Measurements from ENCODE around the gene ADAD1.
"Not testable (repeated sequence)": the region's sequence is repeated elsewhere in the genome, so short reads cannot be mapped to it uniquely, and the experiment has no call there.

The ADAD1 gene

GRCh38 chr4:122346036-122346435, 32.8 kb upstream of the ADAD1 start:
- H3K27ac ChIP-seq (ENCODE audit: poor library complexity, severe bottlenecking) = no peak overlapping the region
- no peaks in the 10 kb centered on the region for H3K27me3 ChIP-seq (ENCODE audit: insufficient read depth, poor library complexity, severe bottlenecking)
- DNase-seq (ENCODE audit: low spot score) (no peak), ATAC-seq (ENCODE audit: low read depth) (no peak)
- TF ChIP-seq CTCF (IDR thresholded peaks at IDR 0.05; ENCODE audit: poor library complexity, severe bottlenecking) = no peak
- H3K4me3 ChIP-seq (ENCODE audit: severe bottlenecking) = no peak overlapping the region
- no peaks in the 10 kb centered on the region for H3K9me3 ChIP-seq (ENCODE audit: severe bottlenecking)
- peaks cover 57% of the 10 kb centered on the region for H3K36me3 ChIP-seq (ENCODE audit: low read depth)
- H3K4me1 ChIP-seq (ENCODE audit: insufficient read depth, poor library complexity, severe bottlenecking) = no peaks in the 10 kb centered on the region

- H3K4me1 ChIP-seq (ENCODE audit: insufficient read depth, poor library complexity, severe bottlenecking) = no peaks in the 10 kb centered on the region
- no peak for ATAC-seq (ENCODE audit: low read depth)
- H3K9me3 ChIP-seq (ENCODE audit: severe bottlenecking) = no peaks in the 10 kb centered on the region
These were observed 32.3 kb upstream of the ADAD1 start for GRCh38 chr4:122346503-122346902.

GRCh38 chr4:122356317-122356808, 22.4 kb upstream of the ADAD1 start:
- no peaks in the 10 kb centered on the region for H3K9me3 ChIP-seq (ENCODE audit: severe bottlenecking)
- H3K4me1 ChIP-seq (ENCODE audit: insufficient read depth, poor library complexity, severe bottlenecking) = no peaks in the 10 kb centered on the region
- no peak overlapping the region for H3K27ac ChIP-seq (ENCODE audit: poor library complexity, severe bottlenecking)
- H3K27me3 ChIP-seq (ENCODE audit: insufficient read depth, poor library complexity, severe bottlenecking) = no peaks in the 10 kb centered on the region
- TF ChIP-seq CTCF (IDR thresholded peaks at IDR 0.05; ENCODE audit: poor library complexity, severe bottlenecking) = no peak
- H3K36me3 ChIP-seq (ENCODE audit: low read depth) = peaks cover 61% of the 10 kb centered on the region
- H3K4me3 ChIP-seq (ENCODE audit: severe bottlenecking) = no peak overlapping the region
- no peak for ATAC-seq (ENCODE audit: low read depth)
- no peak for DNase-seq (ENCODE audit: low spot score)

More at GRCh38 chr4:122346503-122346902, 32.3 kb upstream of the ADAD1 start:
- no peak overlapping the region for H3K4me3 ChIP-seq (ENCODE audit: severe bottlenecking)
- no peaks in the 10 kb centered on the region for H3K27me3 ChIP-seq (ENCODE audit: insufficient read depth, poor library complexity, severe bottlenecking)
- peaks cover 58% of the 10 kb centered on the region for H3K36me3 ChIP-seq (ENCODE audit: low read depth)
- H3K27ac ChIP-seq (ENCODE audit: poor library complexity, severe bottlenecking) = no peak overlapping the region
- no peak for TF ChIP-seq CTCF (IDR thresholded peaks at IDR 0.05; ENCODE audit: poor library complexity, severe bottlenecking)
- no peak for DNase-seq (ENCODE audit: low spot score)

GRCh38 chr4:122360754-122361153, 18.1 kb upstream of the ADAD1 start:
- TF ChIP-seq CTCF (IDR thresholded peaks at IDR 0.05; ENCODE audit: poor library complexity, severe bottlenecking) = no peak
- ATAC-seq (ENCODE audit: low read depth) = no peak
- H3K36me3 ChIP-seq (ENCODE audit: low read depth) = peaks cover 30% of the 10 kb centered on the region

GRCh38 chr4:122364700-122365404, 14.0 kb upstream of the ADAD1 start:
- peaks cover 7% of the 10 kb centered on the region; the same call in 1 of the 2 replicates for H3K36me3 ChIP-seq (ENCODE audit: low read depth)
- H3K4me3 ChIP-seq (ENCODE audit: severe bottlenecking) = no peak overlapping the region
- ATAC-seq (ENCODE audit: low read depth) (peak; percentile 54; the same call in 2 of the 3 replicates), DNase-seq (ENCODE audit: low spot score) (no peak)
- H3K27ac ChIP-seq (ENCODE audit: poor library complexity, severe bottlenecking) = no peak overlapping the region
- H3K27me3 ChIP-seq (ENCODE audit: insufficient read depth, poor library complexity, severe bottlenecking) = no peaks in the 10 kb centered on the region
- no peaks in the 10 kb centered on the region for H3K4me1 ChIP-seq (ENCODE audit: insufficient read depth, poor library complexity, severe bottlenecking)
- H3K9me3 ChIP-seq (ENCODE audit: severe bottlenecking) = peaks cover 2% of the 10 kb centered on the region
- TF ChIP-seq CTCF (IDR thresholded peaks at IDR 0.05; ENCODE audit: poor library complexity, severe bottlenecking) = no peak

More at GRCh38 chr4:122360754-122361153, 18.1 kb upstream of the ADAD1 start:
- peaks cover 2% of the 10 kb centered on the region for H3K9me3 ChIP-seq (ENCODE audit: severe bottlenecking)
- no peaks in the 10 kb centered on the region for H3K27me3 ChIP-seq (ENCODE audit: insufficient read depth, poor library complexity, severe bottlenecking)
- H3K4me1 ChIP-seq (ENCODE audit: insufficient read depth, poor library complexity, severe bottlenecking) = no peaks in the 10 kb centered on the region
- H3K27ac ChIP-seq (ENCODE audit: poor library complexity, severe bottlenecking) = no peak overlapping the region
- DNase-seq (ENCODE audit: low spot score) = no peak
- no peak overlapping the region for H3K4me3 ChIP-seq (ENCODE audit: severe bottlenecking)

DNA sequence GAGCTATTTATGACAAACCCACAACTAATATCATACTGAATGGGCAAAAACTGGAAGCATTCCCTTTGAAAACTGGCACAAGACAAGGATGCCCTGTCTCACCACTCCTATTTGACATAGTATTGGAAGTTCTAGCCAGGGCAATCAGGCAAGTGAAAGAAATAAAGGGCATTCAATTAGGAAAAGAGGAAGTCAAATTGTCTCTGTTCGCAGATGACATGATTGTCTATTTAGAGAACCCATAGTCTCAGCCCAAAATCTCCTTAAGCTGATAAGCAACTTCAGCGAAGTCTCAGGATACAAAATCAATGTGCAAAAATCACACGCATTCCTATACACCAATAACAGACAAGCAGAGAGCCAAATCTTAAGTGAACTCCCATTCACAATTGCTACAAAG, 10.0 kb upstream of the ADAD1 start:
- H3K36me3 ChIP-seq (ENCODE audit: low read depth); H3K4me1 ChIP-seq (ENCODE audit: insufficient read depth, poor library complexity, severe bottlenecking); DNase-seq (ENCODE audit: low spot score); ATAC-seq (ENCODE audit: low read depth); H3K27me3 ChIP-seq (ENCODE audit: insufficient read depth, poor library complexity, severe bottlenecking); H3K27ac ChIP-seq (ENCODE audit: poor library complexity, severe bottlenecking); H3K9me3 ChIP-seq (ENCODE audit: severe bottlenecking); H3K4me3 ChIP-seq (ENCODE audit: severe bottlenecking): not testable (repeated sequence)

All from RWPE2 (cell line).